B cell (primary cell): ENCODE data around the gene CXXC5. TPM values are rescaled to one million over a fixed set of nuclear protein-coding genes. Genes with fewer than 3 reads are reported as not detected.

Experiments
- ATAC-seq: fragments of 200-7000 bp; cut with Tn5 transposase; one replicate; pipeline ENCODE4 v1.10.0; 2021; ENCODE audit warnings: low read depth, mild to moderate bottlenecking, moderate number of reproducible peaks, moderate library complexity
- CTCF ChIA-PET: fragments of 350-600 bp; sonication (Branson Sonifier 250); formaldehyde crosslinking; loops from one replicate; lab custom pipeline; 2021; ENCODE audit warnings: antibody characterized with exemption, inconsistent platforms; lab: Charles Lee
- POLR2A ChIA-PET: fragments of 350-600 bp; sonication (Branson Sonifier 250); formaldehyde crosslinking; loops from one replicate; lab custom pipeline; 2021; ENCODE audit warnings: antibody characterized with exemption; lab: Charles Lee
- DNase-seq: peaks from one replicate; pipeline ENCODE4 v3.0.0; 2013
- H2AFZ ChIP-seq: 2 replicates; pipeline ENCODE4 v1.6.1; 2012; ENCODE audit warnings: mild to moderate bottlenecking, low read depth, low read length; ENCODE audit not compliant: insufficient read depth, poor library complexity, severe bottlenecking
- H3K27ac ChIP-seq, 2 donors: 1 replicate in 1 of 2; 2 replicates in 1 of 2; pipeline ENCODE4 v1.5.1; 2012 to 2013; ENCODE audit warnings: low read length in 2 of 2, mild to moderate bottlenecking in 2 of 2, moderate library complexity in 1 of 2
- H3K27me3 ChIP-seq, 4 experiments: fragments of 200-600 bp in 1 of 4; sonication (generic) in 1 of 4; replicated peaks in 1 of 4; 1 replicate in 2 of 4; 2 replicates in 2 of 4; pipeline versions ENCODE4 v1.6.1 to v1.7.0; 2013 to 2016; ENCODE audit warnings: low read length in 3 of 4, mild to moderate bottlenecking in 2 of 4, mixed read lengths in 1 of 4, moderate library complexity in 1 of 4; ENCODE audit not compliant: insufficient read depth in 4 of 4, control insufficient read depth in 3 of 4; ENCODE audit errors: control extremely low read depth in 1 of 4
- H3K36me3 ChIP-seq, 2 experiments: replicated peaks in 1 of 2; 1 replicate in 1 of 2; 2 replicates in 1 of 2; pipeline versions ENCODE4 v1.6.1 to v1.7.1; 2013; ENCODE audit warnings: low read length in 1 of 2; ENCODE audit not compliant: insufficient read depth in 2 of 2, control insufficient read depth in 1 of 2; ENCODE audit errors: control extremely low read depth in 1 of 2, extremely low read depth in 1 of 2
- H3K4me1 ChIP-seq, 2 donors: fragments of 200-600 bp in 1 of 2; sonication (generic) in 1 of 2; 1 replicate in 1 of 2; 2 replicates in 1 of 2; pipeline versions ENCODE4 v1.5.1 to v1.6.1; 2013 to 2017; ENCODE audit warnings: low read length in 2 of 2; ENCODE audit not compliant: control insufficient read depth in 2 of 2, insufficient read depth in 2 of 2
- H3K4me2 ChIP-seq: replicated peaks from 2 replicates; pipeline ENCODE3; 2012; ENCODE audit warnings: mild to moderate bottlenecking, low read depth, low read length; ENCODE audit not compliant: poor library complexity, severe bottlenecking
- H3K4me3 ChIP-seq, 5 experiments: fragments of 200-600 bp in 1 of 5; sonication (generic) in 1 of 5; 1 replicate in 3 of 5; 2 replicates in 2 of 5; pipeline versions ENCODE4 v1.5.1 to v1.7.0; 2011 to 2016; ENCODE audit warnings: low read length in 4 of 5, mild to moderate bottlenecking in 4 of 5, low read depth in 2 of 5, control low read depth in 1 of 5, moderate library complexity in 1 of 5; ENCODE audit not compliant: insufficient read depth in 1 of 5; ENCODE audit errors: control extremely low read depth in 1 of 5, extremely low read depth in 1 of 5
- H3K79me2 ChIP-seq: fragments of 200-600 bp; sonication (generic); one replicate; pipeline ENCODE4 v1.6.0; 2016; ENCODE audit warnings: low read length; ENCODE audit not compliant: control insufficient read depth, insufficient read depth
- H3K9ac ChIP-seq: fragments of 200-600 bp; sonication (generic); 2 replicates; pipeline ENCODE4 v1.6.1; 2017; ENCODE audit warnings: mild to moderate bottlenecking, low read length, moderate library complexity
- H3K9me3 ChIP-seq, 3 donors: one replicate each; pipeline versions ENCODE4 v1.6.1 to v1.7.1; 2013; ENCODE audit warnings: low read length in 2 of 3; ENCODE audit not compliant: control insufficient read depth in 2 of 3, insufficient read depth in 1 of 3; ENCODE audit errors: control extremely low read depth in 1 of 3
- H4K20me1 ChIP-seq: 2 replicates; pipeline ENCODE4 v1.6.0; 2012; ENCODE audit warnings: mild to moderate bottlenecking, low read length; ENCODE audit not compliant: insufficient read depth, control insufficient read depth, poor library complexity, severe bottlenecking
- H3K27ac Mint-ChIP-seq: one replicate; pipeline ENCODE4 v1.8.0; 2021; ENCODE audit warnings: mixed read lengths
- H3K27me3 Mint-ChIP-seq: one replicate; pipeline ENCODE4 v1.8.0; 2021; ENCODE audit warnings: mixed read lengths
- H3K4me1 Mint-ChIP-seq: one replicate; pipeline ENCODE4 v1.8.0; 2021; ENCODE audit warnings: mixed read lengths
- H3K4me3 Mint-ChIP-seq: one replicate; pipeline ENCODE4 v1.8.0; 2021; ENCODE audit warnings: mixed read lengths
- H3K9me3 Mint-ChIP-seq: one replicate; pipeline ENCODE4 v1.8.0; 2022; ENCODE audit warnings: mixed read lengths; ENCODE audit not compliant: insufficient read depth
- EZH2 ChIP-seq: IDR thresholded peaks from 2 replicates; pipeline ENCODE4 v1.6.1; 2012; ENCODE audit warnings: borderline replicate concordance, low read depth, mild to moderate bottlenecking, moderate library complexity, low read length; ENCODE audit not compliant: insufficient read depth, poor library complexity, severe bottlenecking
- WGBS: methylation state at CpG from one replicate; pipeline ENCODE4 v1.1.5; 2013; ENCODE audit warnings: missing lambda C conversion rate; ENCODE audit not compliant: insufficient coverage; 5-methylcytosine and 5-hydroxymethylcytosine counted together
- intact Hi-C: fragments of 100-400 bp; cut with micrococcal nuclease; formaldehyde crosslinking; loops from one replicate; pipeline ENCODE4 v1.10.0; 2022
- polyA plus RNA-seq: library from polyadenylated mRNA; depleted of rRNA; stranded (reverse); fragments of >200 nt; gene quantifications from 2 replicates; pipeline ENCODE4 v1.2.3, GENCODE V29; 2012
- total RNA-seq, 2 donors: library from RNA; stranded (reverse); fragments of 120-200 nt in 1 of 2; gene quantifications; 1 replicate in 1 of 2; 2 replicates in 1 of 2; pipeline versions ENCODE4 v1.2.3 to v1.2.4, GENCODE V29; 2013 to 2022
- TF ChIP-seq, protein P1 (sequence below): fragments of 200-600 bp; IDR thresholded peaks from one replicate; pipeline ENCODE4 v1.8.0; 2022; ENCODE audit warnings: antibody characterized with exemption, mild to moderate bottlenecking

Gene CXXC5
- total and polyA plus RNA-seq, 2 donors (not counting 1 experiment from before 2014, with no cell fraction given) = 126 to 143 TPM

- peak overlapping the region; percentile 71 to 90 for H3K27ac ChIP-seq
- H3K36me3 ChIP-seq = peaks cover 0 to 21% of the 10 kb centered on the region in 2 experiments
- ATAC-seq (no peak), DNase-seq (peak; percentile 53)
- Mint-ChIP-seq H3K4me1 (peaks cover 86% of the 10 kb centered on the region), H3K27ac (peak overlapping the region; percentile 94), H3K9me3 (no peaks in the 10 kb centered on the region), H3K27me3 (no peaks in the 10 kb centered on the region), H3K4me3 (peak overlapping the region; percentile 88)
- H3K4me2 ChIP-seq = peak overlapping the region; percentile 80
- H3K4me1 ChIP-seq = peaks cover 85 to 90% of the 10 kb centered on the region in 2 donors
- peaks cover 100% of the 10 kb centered on the region for H4K20me1 ChIP-seq
- H3K9me3 ChIP-seq = no peaks in the 10 kb centered on the region
- H3K27me3 ChIP-seq = no peaks in the 10 kb centered on the region
- CTCF ChIA-PET = interaction anchor here (1.0 to 15.3 kb wide), 5 partner anchors 13 to 35 kb away, joined by 3 to 338 read pairs (median 24); no protein-coding TSS in a partner anchor
- H2AFZ ChIP-seq = no peak overlapping the region
- no CpG with 5 or more reads among the region's 3 CpGs for WGBS
- TF ChIP-seq EZH2 = no peak
- TF ChIP-seq, protein P1, sequence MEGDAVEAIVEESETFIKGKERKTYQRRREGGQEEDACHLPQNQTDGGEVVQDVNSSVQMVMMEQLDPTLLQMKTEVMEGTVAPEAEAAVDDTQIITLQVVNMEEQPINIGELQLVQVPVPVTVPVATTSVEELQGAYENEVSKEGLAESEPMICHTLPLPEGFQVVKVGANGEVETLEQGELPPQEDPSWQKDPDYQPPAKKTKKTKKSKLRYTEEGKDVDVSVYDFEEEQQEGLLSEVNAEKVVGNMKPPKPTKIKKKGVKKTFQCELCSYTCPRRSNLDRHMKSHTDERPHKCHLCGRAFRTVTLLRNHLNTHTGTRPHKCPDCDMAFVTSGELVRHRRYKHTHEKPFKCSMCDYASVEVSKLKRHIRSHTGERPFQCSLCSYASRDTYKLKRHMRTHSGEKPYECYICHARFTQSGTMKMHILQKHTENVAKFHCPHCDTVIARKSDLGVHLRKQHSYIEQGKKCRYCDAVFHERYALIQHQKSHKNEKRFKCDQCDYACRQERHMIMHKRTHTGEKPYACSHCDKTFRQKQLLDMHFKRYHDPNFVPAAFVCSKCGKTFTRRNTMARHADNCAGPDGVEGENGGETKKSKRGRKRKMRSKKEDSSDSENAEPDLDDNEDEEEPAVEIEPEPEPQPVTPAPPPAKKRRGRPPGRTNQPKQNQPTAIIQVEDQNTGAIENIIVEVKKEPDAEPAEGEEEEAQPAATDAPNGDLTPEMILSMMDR = no peak
- POLR2A ChIA-PET = interaction anchor here (1.0 to 13.2 kb wide), 5 partner anchors 13 to 93 kb away, joined by 3 to 511 read pairs (median 10); no protein-coding TSS in a partner anchor
- peak overlapping the region in 1 of 5 experiments; percentile 15 for H3K4me3 ChIP-seq
- intact Hi-C loops = no loop called here
- peaks cover 100% of the 10 kb centered on the region for H3K79me2 ChIP-seq
- H3K9ac ChIP-seq = peak overlapping the region; percentile 8
These were observed 6.3 kb downstream of the CXXC5 start for GRCh38 chr5:139654464-139654863.

DNA sequence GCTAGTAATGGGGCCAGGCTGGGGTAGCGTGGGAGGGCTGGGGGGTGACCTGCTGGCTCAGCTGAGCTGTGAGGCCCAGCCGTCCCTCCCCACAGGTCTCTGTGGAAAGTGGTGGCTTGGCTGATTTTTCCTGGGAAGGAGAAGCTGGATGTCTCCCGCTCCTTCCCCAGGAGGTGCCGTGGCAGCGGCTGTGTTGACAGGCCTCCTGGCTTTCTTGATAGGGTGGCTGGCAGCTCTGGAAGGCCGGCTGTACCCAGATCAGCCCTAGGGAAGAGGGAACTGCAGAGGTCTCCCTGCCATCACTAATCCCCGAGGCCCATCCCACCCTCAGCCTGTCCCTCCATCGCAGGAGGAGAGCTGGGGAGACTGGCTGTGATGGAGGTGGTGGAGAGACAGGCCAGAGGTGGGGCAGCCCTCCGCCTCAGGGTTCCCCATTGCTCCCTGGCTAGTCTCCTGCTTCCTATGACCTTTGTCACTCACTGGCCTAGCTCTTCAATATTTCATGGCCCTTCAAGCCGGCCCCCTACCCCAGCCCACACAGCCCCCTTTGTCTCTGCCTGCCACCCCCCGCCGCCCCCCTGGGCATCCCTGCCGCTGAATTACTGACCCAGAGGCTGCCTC, 6.8 kb downstream of the CXXC5 start:
- no peak for ATAC-seq
- Histone ChIP-seq H3K4me3 (peak overlapping the region in 1 of 5 experiments; percentile 15), H3K9ac (no peak overlapping the region), H3K27me3 (no peaks in the 10 kb centered on the region), H3K36me3 (peaks cover 0 to 21% of the 10 kb centered on the region in 2 experiments), H3K4me2 (peak overlapping the region; percentile 80), H3K4me1 (peaks cover 90 to 95% of the 10 kb centered on the region in 2 donors), H4K20me1 (peaks cover 100% of the 10 kb centered on the region), H3K27ac (peak overlapping the region; percentile 22 to 90), H2AFZ (no peak overlapping the region), H3K9me3 (no peaks in the 10 kb centered on the region), H3K79me2 (peaks cover 100% of the 10 kb centered on the region)
- H3K27ac Mint-ChIP-seq = peak overlapping the region; percentile 94
- H3K9me3 Mint-ChIP-seq = no peaks in the 10 kb centered on the region
- WGBS = 82% methylated on average over 7 of the region's 13 CpGs
- DNase-seq = no peak
- H3K4me3 Mint-ChIP-seq = peak overlapping the region; percentile 88
- H3K4me1 Mint-ChIP-seq = peaks cover 90% of the 10 kb centered on the region
- TF ChIP-seq EZH2 = no peak
- TF ChIP-seq, protein P1 = no peak
- ChIA-PET POLR2A (interaction anchor here (0.9 to 13.2 kb wide), 5 partner anchors 13 to 92 kb away, joined by 3 to 511 read pairs (median 10); no protein-coding TSS in a partner anchor), CTCF (interaction anchor here (1.0 to 15.3 kb wide), 5 partner anchors 12 to 35 kb away, joined by 3 to 338 read pairs (median 24); no protein-coding TSS in a partner anchor)
- H3K27me3 Mint-ChIP-seq = no peaks in the 10 kb centered on the region
- intact Hi-C loops = no loop called here
